ENCODE results near the gene KIF3B.
A peak's percentile ranks its signal among the peaks of the same experiment; 100 is the strongest.
"Not testable (repeated sequence)": the region's sequence is repeated elsewhere in the genome, so short reads cannot be mapped to it uniquely, and the experiment has no call there.

The KIF3B gene

GRCh38 chr20:32296819-32297420, 19.5 kb downstream of the KIF3B start:
- DNase-seq, result no peak

DNA sequence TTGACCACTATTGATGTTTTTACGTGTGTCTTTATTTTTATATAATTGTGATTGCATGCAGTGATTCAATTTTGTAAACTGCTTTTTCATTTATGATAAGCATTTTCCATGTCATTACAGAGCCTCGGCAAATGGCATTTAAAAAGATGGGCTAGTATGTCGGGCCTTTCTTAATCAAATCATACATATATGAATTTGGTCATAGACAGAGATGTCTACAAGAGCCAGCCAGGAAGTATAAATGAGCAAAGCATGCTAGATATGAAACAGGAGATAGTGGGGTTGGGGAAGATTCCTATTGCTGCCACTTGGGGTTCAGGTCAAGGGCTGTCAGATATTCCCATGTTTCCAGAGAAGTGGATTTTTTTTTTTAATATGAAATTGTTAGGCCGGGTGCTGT, 20.0 kb downstream of the KIF3B start:
- no peak for DNase-seq

GRCh38 chr20:32300647-32301046, 23.2 kb downstream of the KIF3B start:
- DNase-seq, result no peak

DNA sequence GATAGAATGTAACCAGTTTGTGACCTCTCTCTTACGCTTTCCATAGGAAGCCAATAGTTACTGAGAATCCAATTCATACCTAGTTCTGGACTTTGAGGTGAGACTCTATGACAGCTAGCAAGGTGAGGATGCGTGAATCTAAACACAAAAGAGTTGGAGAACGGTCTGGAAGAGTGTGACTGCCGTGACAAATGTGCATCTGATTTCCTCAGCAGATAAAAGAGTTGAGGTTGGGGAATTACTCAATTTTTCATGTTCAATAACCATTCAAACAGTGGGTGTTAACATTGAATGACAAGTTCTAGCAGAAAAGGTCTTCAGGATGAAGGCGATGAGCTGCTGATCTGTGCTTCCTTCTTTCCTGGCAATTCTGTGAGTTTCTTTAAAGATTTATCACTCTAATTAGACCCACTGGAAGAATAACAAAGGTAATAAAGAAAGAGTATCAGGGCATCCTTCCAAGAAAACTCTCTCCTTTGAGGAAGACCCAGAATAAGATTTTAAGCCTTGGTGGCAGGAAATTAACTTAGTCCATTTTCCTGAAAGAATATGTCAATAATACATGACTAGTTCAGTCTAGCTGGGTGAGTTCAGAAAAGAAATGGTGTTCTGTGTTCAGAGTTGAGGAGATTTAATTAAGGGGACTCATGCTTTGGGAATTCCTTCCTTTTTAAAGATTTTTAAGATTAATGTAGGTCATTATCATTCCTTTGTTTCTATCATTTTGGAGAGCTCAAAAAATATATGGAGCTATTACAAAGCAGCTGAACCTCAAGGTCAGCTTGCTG, 24.5 kb downstream of the KIF3B start:
- DNase-seq, result no peak

DNA sequence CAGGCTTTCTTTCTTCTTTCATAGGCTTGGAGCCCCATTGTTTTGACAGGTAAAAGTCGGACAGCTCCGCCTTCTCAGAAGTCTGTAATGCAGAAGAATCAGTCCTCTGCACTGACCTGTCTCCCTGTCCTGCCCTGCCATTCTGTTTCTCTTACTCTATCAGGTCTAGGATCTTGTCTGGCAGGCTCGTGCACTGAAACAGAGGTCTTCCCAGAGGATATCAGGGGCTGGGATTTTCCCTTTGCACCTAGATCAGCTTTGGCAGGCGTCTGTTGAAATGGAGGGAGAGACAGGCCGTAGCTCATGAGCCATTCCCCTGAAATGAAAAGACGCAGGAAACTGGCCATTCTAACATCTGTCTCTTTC, 25.0 kb downstream of the KIF3B start:
- DNase-seq, result no peak

DNA sequence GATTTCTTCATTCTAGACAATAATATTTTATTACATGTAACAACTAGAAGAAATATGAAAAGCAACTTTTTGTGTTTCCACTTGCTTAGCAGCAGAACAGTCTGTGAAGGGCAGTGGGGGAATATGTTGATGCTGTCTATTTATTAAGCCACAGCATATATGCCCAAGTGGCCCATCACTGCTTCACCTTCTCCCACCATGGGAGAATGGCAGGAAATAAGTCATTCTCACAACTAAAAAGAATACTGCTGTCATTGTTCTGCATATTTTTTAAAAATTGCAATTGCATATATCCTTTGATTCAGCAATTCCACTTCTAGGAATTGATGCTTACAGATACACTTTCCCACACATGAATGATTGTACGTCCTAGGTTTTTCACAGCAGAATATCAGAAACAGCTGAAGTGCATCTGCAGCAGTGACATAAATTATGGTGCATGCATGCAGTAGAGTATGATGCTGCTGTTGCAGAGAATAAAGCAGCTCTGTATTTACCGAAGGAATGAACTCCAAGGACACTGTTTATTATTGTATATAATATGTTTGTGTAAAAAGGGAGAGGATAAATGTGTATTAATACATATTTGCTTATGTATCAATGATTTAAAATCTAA, 26.8 kb downstream of the KIF3B start:
- DNase-seq, result no peak

DNA sequence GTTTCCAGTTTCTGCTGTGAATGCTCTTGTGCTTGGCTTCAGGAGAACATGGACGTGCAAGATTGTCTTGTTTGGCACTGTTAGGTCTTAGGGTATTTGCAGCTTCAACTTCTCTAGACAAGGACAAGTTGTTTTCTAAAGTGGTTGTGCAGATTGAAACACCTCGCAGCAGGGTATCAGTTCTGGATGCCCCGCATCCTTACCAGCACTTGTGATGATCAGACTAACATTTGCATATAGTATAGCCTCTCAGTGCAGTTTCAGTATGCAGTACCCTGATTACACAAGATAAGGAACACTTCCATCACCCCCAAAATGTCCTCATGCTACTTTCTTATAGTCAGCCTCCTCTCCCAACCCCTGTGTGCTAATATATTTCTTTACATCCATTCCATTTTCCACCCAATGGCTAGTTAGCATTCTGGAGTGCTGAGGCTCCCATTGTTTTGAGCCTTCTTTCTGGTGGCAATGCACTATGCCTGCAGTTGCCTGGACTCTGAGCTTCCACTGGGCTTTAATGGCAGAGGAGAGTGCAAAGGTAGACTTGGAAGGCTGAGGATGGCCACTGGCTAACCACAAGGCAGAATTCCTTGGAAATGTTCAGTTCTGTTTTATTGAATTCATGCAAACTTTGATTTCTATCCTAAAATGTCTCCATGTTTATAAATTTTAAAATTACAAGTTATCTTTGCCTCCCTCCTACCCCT, 35.4 kb downstream of the KIF3B start:
- DNase-seq, result no peak

DNA sequence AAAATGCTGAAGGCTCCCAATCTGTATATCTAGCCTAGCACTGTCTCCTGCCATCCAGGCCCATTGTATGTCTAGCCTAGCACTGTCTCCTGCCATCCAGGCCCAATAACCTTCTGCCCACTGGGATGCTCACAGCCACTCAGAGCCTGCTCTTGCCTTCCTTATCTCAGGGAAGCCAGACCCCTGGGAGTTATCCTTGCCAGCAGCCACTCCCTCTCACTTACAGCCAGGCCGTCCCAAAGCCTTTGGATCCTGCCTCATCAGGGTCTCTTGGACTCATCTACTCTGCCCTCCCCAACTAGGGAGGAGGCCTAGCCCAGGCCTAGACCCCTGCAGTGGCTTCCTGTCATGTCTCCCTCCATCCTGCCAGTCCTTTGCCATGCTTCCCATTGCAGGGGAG, 37.3 kb downstream of the KIF3B start:
- no peak for DNase-seq

GRCh38 chr20:32315399-32315798, 37.9 kb downstream of the KIF3B start:
- DNase-seq, result no peak

GRCh38 chr20:32315891-32316290, 38.4 kb downstream of the KIF3B start:
- DNase-seq, result no peak

GRCh38 chr20:32316667-32317066, 39.2 kb downstream of the KIF3B start:
- no peak for DNase-seq

- peak; percentile 14 for DNase-seq
Measured at GRCh38 chr20:32319100-32319499, 41.6 kb downstream of the KIF3B start.

- DNase-seq, result no peak
Measured at GRCh38 chr20:32320305-32320704, 42.9 kb downstream of the KIF3B start.

DNA sequence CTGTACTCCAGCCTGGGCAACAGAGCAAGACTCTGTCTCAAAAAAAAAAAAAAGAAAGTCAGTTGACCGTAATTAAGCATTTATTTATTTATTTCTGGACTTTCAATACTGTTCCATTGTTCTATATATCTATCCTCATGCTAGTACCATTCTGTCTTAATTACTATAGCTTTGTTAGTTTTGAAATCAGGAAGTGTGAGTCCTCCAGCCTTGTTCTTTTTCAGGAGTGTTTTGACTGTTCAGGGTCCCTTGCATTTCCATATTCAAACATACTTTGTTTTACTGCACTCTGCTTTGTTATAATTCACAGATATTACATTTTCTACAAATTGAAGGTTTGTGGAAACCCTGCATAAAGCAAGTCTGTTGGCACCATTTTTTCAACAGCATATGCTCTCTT, 43.9 kb downstream of the KIF3B start:
- no peak for DNase-seq

- DNase-seq, result not testable (repeated sequence)
Measured at GRCh38 chr20:32322260-32322659, 44.8 kb downstream of the KIF3B start.

GRCh38 chr20:32323761-32324160, 46.3 kb downstream of the KIF3B start:
- DNase-seq, result not testable (repeated sequence)

DNA sequence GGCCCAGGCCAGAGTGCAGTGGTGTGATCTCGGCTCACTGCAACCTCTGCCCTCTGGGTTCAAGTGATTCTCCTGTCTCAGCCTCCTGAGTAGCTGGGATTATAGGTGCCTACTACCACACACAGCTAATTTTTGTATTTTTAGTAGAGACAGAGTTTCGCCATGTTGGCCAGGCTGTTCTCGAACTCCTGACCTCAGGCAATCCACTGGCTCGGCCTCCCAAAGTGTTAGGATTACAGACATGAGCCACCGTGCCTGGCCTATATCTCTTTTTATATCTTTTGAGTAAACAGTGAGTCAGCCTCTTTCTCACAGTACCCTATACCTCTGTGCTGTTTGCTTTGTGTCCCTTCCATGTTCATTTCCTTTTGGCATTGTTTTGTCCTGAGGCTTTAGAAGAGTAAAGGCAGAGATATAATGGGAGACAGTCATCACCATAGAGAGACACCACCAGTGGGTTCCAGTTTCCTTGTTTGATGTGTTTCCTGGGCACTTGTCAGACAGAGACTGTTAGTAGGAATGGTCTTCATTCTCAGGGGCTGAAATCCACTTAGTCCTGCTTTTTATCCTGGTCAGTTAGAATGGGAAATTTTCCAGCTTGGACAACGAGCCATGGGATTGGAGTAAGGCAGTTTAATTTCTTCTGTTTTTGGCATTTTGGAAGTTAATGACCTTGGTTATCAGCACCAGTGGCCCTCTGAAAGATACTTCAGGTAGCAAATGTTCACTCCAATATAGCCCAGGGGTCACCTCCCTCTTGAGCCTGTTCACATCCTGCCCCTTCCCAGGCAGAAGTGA, 48.5 kb downstream of the KIF3B start:
- no peak for DNase-seq

DNA sequence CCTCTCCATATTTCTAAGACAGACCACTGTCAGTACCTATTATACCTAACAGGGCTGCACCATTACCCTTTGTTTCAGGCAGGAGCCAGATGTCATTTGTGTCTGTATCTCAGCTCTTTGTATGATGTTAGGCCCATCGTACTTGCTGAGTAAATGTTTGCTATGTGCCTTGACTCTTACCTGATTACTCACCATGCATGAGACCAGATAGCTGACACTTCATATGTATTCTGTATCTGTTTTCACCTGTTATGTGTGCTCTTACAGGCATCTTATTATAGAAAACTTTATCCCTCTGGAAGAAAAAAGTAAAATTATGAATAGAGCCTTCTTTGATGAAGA, 49.0 kb downstream of the KIF3B start:
- DNase-seq, result no peak

DNA sequence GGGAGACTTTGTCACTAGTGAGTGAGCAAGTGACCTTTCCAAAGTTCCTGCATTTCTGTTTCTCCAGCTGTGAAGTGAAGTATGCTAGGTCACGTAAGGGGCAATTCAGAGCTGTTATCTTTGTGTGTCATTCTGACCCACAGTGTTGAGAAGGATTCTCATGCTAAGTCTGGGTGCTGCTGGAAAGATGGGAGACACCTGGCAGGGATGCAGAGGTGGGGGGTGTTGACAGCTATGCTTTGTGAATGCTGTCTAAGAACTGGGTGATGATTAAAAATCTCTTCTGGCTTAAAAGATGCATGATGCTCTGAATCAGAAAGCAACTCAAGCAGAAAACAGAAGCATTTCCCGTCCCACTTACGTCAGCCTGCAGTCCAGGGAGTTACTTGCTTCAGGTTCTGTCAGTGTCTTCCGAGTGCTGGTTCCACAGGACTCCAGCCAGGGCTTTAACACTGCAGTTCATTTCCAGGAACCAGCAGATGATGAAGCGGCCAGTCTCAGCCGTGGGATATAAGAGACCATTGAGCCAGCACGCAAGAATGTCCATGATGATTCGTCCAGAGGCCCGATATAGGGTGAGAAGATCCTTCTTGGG, 49.7 kb downstream of the KIF3B start:
- no peak for DNase-seq

DNA sequence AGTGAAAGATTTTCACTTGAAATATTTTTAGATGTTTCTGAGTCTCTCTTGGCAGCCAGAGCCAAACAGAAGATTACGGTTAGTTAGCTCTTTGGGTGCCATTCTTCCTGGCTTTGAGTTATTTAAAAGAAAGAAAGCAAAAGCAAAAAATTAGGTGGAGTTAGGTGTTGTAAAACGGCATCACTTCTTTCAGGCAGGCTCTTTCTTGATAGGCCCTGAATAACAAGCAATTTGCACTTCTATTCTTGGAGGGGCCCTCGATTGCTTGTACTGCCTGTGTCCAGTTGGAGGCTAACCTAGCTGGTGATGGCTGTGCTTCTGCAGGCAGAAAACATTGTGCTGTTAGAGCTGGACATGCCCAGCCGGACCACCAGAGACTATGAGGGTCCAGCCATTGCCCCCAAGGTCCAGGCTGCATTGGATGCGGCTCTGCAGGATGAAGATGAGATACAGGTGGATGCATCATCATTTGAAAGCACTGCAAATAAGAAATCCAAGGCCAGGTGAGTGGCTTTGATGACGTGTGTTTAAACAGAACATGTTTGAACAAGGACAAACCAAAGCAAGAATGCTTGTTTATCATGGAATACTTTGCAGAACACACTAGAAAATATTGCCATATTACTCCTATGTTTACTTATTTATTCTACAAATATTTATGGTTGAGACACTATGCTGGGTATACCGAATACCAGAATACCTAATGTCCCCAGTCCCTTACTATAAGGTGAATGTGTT, 52.5 kb downstream of the KIF3B start:
- no peak for DNase-seq

- DNase-seq, result no peak
Measured at GRCh38 chr20:32330555-32330897, 53.1 kb downstream of the KIF3B start.

- DNase-seq, result peak; percentile 37
Measured at GRCh38 chr20:32332614-32333013, 55.2 kb downstream of the KIF3B start.
